Activated CD8-positive, alpha-beta memory T cell treated with anti-CD3 and anti-CD28 coated beads, Interleukin-2, amount 10 ng/mL, durations not matched to agents 7 days and 5 days (primary cell): ENCODE measurements around the gene ANK3. TPM values are rescaled to one million over a fixed set of nuclear protein-coding genes. Genes with fewer than 3 reads are reported as not detected.

Experiments
- ATAC-seq: fragments of 150-1000 bp; cut with Tn5 transposase; one replicate; pipeline ENCODE4 v1.10.0; 2021; ENCODE audit warnings: moderate library complexity
- CTCF ChIA-PET: fragments of 350-600 bp; sonication (Branson Sonifier 250); formaldehyde crosslinking; loops from one replicate; lab custom pipeline; 2021; ENCODE audit warnings: antibody characterized with exemption; lab: Charles Lee
- DNase-seq: peaks from one replicate; pipeline ENCODE4 v3.0.0-alpha.2; 2020
- H3K27ac Mint-ChIP-seq: one replicate; pipeline ENCODE4 v1.8.0; 2021; ENCODE audit warnings: mild to moderate bottlenecking, mixed read lengths
- H3K27me3 Mint-ChIP-seq: one replicate; pipeline ENCODE4 v1.8.0; 2021; ENCODE audit warnings: mixed read lengths
- H3K36me3 Mint-ChIP-seq: one replicate; pipeline ENCODE4 v1.8.0; 2021; ENCODE audit warnings: mild to moderate bottlenecking, mixed read lengths
- H3K4me1 Mint-ChIP-seq: one replicate; pipeline ENCODE4 v1.8.0; 2021; ENCODE audit warnings: mixed read lengths
- H3K4me3 Mint-ChIP-seq: one replicate; pipeline ENCODE4 v1.8.0; 2021; ENCODE audit warnings: mild to moderate bottlenecking, moderate library complexity, mixed read lengths
- H3K9me3 Mint-ChIP-seq: one replicate; pipeline ENCODE4 v1.8.0; 2022; ENCODE audit warnings: low read depth, mixed read lengths
- total RNA-seq, 2 experiments: library from RNA; stranded (reverse); gene quantifications; one replicate each; pipeline ENCODE4 v1.2.3, GENCODE V29; 2021

ANK3 gene
- total RNA-seq, 2 experiments from 2014 or later = 2.9 to 10.6 TPM

DNA sequence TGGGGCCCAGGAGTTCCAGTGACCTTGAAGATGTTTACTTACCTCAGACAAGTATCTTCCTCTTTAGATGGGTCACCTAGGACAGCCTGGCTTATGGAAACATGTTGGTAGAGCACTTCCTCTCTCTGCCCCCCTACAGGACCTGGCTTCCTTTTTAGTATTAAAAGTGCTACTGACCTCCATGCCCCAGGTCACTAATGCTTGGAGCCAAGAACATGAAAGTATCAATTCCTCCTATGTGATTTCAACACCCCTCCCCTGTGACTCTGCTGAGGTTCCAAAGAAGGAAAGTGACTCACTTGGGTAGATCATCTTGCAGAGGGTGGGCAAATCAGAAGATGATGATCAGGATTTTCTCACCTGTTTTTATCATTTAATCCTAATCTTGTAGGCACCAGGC lies 358.0 kb downstream of the ANK3 start:
- no peak for DNase-seq
- Mint-ChIP-seq H3K4me3 (no peak overlapping the region), H3K4me1 (peaks cover 2% of the 10 kb centered on the region), H3K27ac (no peak overlapping the region), H3K36me3 (no peaks in the 10 kb centered on the region), H3K27me3 (peaks cover 7% of the 10 kb centered on the region), H3K9me3 (no peaks in the 10 kb centered on the region)
- CTCF ChIA-PET = interaction anchor here (0.6 to 1.9 kb wide), 6 partner anchors 35 to 603 kb away, joined by 3 to 8 read pairs (median 4); no protein-coding TSS in a partner anchor
- ATAC-seq = no peak

DNA sequence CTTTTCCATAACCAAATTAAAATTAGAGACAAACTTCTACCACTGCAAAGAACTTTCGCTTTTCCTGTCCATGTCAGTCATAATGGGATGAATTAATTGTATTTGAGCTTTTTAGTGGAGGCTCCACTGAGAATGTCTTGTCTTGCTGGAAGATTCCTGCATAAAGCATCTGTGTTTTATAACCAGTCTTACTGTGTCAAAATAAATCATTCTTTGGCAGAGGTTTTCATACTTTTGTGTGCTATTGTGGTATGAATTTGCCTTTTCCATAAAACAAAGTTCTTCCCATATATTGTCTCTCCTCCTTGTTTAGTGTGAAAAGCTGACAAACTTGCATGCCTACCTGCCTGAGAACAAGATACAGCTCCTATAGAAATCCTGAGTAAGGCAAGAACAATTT lies 358.5 kb downstream of the ANK3 start:
- H3K9me3 Mint-ChIP-seq = no peaks in the 10 kb centered on the region
- H3K4me1 Mint-ChIP-seq = peaks cover 2% of the 10 kb centered on the region
- H3K4me3 Mint-ChIP-seq = no peak overlapping the region
- ATAC-seq = no peak
- H3K27me3 Mint-ChIP-seq = peaks cover 6% of the 10 kb centered on the region
- no peaks in the 10 kb centered on the region for H3K36me3 Mint-ChIP-seq
- no peak for DNase-seq
- no peak overlapping the region for H3K27ac Mint-ChIP-seq
- CTCF ChIA-PET = interaction anchor here (0.7 to 1.9 kb wide), 3 partner anchors 166 to 408 kb away, joined by 3 to 8 read pairs (median 4); no protein-coding TSS in a partner anchor

GRCh38 chr10:60029475-60029874 lies 360.2 kb downstream of the ANK3 start:
- DNase-seq (no peak), ATAC-seq (no peak)
- Mint-ChIP-seq H3K4me3 (no peak overlapping the region), H3K4me1 (peaks cover 2% of the 10 kb centered on the region), H3K27me3 (peaks cover 8% of the 10 kb centered on the region), H3K36me3 (no peaks in the 10 kb centered on the region), H3K27ac (no peak overlapping the region), H3K9me3 (no peaks in the 10 kb centered on the region)
- CTCF ChIA-PET = interaction anchor here (1.9 kb wide), 1 partner anchor 165 kb away, joined by 4 read pairs; no protein-coding TSS in a partner anchor

- ATAC-seq (no peak), DNase-seq (no peak)
- H3K27ac Mint-ChIP-seq = no peak overlapping the region
- peaks cover 5% of the 10 kb centered on the region for H3K27me3 Mint-ChIP-seq
- no peak overlapping the region for H3K4me3 Mint-ChIP-seq
- no peaks in the 10 kb centered on the region for H3K9me3 Mint-ChIP-seq
- H3K36me3 Mint-ChIP-seq = no peaks in the 10 kb centered on the region
- CTCF ChIA-PET = interaction anchor here (0.6 to 1.1 kb wide), 2 partner anchors 73 to 163 kb away, joined by 3 to 5 read pairs; no protein-coding TSS in a partner anchor
- H3K4me1 Mint-ChIP-seq = peaks cover 2% of the 10 kb centered on the region
These were observed 361.6 kb downstream of the ANK3 start for GRCh38 chr10:60028081-60028480.

DNA sequence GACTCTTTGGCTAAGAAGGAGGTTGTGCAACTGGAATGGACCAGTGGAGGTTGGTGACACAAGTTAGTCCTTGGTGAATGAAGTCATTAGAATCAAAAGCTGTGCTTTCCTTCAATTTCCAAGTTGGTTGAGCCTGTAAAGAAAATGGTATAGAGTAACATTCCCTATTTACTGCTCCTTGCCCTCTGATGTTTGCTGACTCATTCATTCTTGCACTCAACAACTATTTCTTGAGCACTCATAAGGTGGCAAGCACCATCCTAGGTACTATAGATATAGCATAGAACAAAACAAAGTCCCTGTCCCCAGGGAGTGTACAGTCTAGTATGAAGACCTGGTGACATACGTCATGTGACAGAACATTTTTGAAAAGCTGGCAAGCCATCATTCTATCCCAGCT lies 364.4 kb downstream of the ANK3 start:
- H3K4me1 Mint-ChIP-seq = no peaks in the 10 kb centered on the region

DNA sequence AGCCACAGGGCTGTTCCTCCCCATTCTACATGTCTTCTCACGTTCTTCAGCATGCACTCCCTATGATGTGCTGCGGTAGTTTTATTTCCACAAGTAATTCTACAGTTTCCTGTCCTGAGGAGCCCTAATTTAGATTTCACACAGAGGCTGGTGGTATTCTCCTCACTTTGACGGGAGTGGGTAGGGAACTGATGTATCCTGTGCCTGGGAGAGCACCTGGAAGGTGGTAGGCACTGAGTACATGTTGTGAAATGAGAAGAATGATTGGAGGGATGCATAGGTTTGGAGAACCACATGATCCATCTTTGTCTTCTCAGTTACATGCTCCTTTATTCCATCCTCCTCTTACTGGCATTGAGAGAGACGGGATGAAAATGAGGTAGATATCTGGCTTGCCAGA lies 365.2 kb downstream of the ANK3 start:
- no peaks in the 10 kb centered on the region for H3K36me3 Mint-ChIP-seq
- H3K27me3 Mint-ChIP-seq = peaks cover 5% of the 10 kb centered on the region
- no peaks in the 10 kb centered on the region for H3K4me1 Mint-ChIP-seq
- ATAC-seq (no peak), DNase-seq (no peak)
- H3K9me3 Mint-ChIP-seq = no peaks in the 10 kb centered on the region
- CTCF ChIA-PET = no interaction called here
- H3K4me3 Mint-ChIP-seq = no peak overlapping the region
- no peak overlapping the region for H3K27ac Mint-ChIP-seq

More for the DNA sequence above, 364.4 kb downstream of the ANK3 start:
- peaks cover 5% of the 10 kb centered on the region for H3K27me3 Mint-ChIP-seq
- CTCF ChIA-PET = no interaction called here
- H3K27ac Mint-ChIP-seq = no peak overlapping the region
- no peak for DNase-seq
- no peak for ATAC-seq
- H3K9me3 Mint-ChIP-seq = no peaks in the 10 kb centered on the region
- no peak overlapping the region for H3K4me3 Mint-ChIP-seq
- H3K36me3 Mint-ChIP-seq = no peaks in the 10 kb centered on the region

- no peak overlapping the region for H3K27ac Mint-ChIP-seq
- no peaks in the 10 kb centered on the region for H3K4me1 Mint-ChIP-seq
- DNase-seq (no peak), ATAC-seq (no peak)
- peaks cover 5% of the 10 kb centered on the region for H3K27me3 Mint-ChIP-seq
- no peak overlapping the region for H3K4me3 Mint-ChIP-seq
- no peaks in the 10 kb centered on the region for H3K36me3 Mint-ChIP-seq
- CTCF ChIA-PET = no interaction called here
- no peaks in the 10 kb centered on the region for H3K9me3 Mint-ChIP-seq
These were observed 366.4 kb downstream of the ANK3 start for GRCh38 chr10:60023155-60023877.

GRCh38 chr10:60021361-60021760 lies 368.3 kb downstream of the ANK3 start:
- no peak for ATAC-seq
- Mint-ChIP-seq H3K4me3 (no peak overlapping the region), H3K4me1 (no peaks in the 10 kb centered on the region), H3K27ac (no peak overlapping the region), H3K36me3 (no peaks in the 10 kb centered on the region), H3K9me3 (no peaks in the 10 kb centered on the region), H3K27me3 (peaks cover 5% of the 10 kb centered on the region)
- CTCF ChIA-PET = no interaction called here
- DNase-seq = no peak

GRCh38 chr10:60016794-60017193 lies 372.9 kb downstream of the ANK3 start:
- DNase-seq (no peak), ATAC-seq (no peak)
- CTCF ChIA-PET = no interaction called here
- H3K27ac Mint-ChIP-seq = no peak overlapping the region
- H3K27me3 Mint-ChIP-seq = peaks cover 11% of the 10 kb centered on the region
- H3K36me3 Mint-ChIP-seq = no peaks in the 10 kb centered on the region
- H3K9me3 Mint-ChIP-seq = no peaks in the 10 kb centered on the region
- H3K4me1 Mint-ChIP-seq = no peaks in the 10 kb centered on the region
- H3K4me3 Mint-ChIP-seq = no peak overlapping the region

- Mint-ChIP-seq H3K4me1 (no peaks in the 10 kb centered on the region), H3K27ac (no peak overlapping the region), H3K4me3 (no peak overlapping the region), H3K36me3 (no peaks in the 10 kb centered on the region), H3K9me3 (no peaks in the 10 kb centered on the region), H3K27me3 (peaks cover 29% of the 10 kb centered on the region)
- CTCF ChIA-PET = no interaction called here
- no peak for ATAC-seq
- no peak for DNase-seq
These were observed 379.8 kb downstream of the ANK3 start for GRCh38 chr10:60009710-60010383.

GRCh38 chr10:60009276-60009675 lies 380.4 kb downstream of the ANK3 start:
- DNase-seq (no peak), ATAC-seq (no peak)
- Mint-ChIP-seq H3K36me3 (no peaks in the 10 kb centered on the region), H3K4me3 (no peak overlapping the region), H3K27ac (no peak overlapping the region), H3K4me1 (no peaks in the 10 kb centered on the region), H3K9me3 (no peaks in the 10 kb centered on the region), H3K27me3 (peaks cover 29% of the 10 kb centered on the region)
- CTCF ChIA-PET = no interaction called here

DNA sequence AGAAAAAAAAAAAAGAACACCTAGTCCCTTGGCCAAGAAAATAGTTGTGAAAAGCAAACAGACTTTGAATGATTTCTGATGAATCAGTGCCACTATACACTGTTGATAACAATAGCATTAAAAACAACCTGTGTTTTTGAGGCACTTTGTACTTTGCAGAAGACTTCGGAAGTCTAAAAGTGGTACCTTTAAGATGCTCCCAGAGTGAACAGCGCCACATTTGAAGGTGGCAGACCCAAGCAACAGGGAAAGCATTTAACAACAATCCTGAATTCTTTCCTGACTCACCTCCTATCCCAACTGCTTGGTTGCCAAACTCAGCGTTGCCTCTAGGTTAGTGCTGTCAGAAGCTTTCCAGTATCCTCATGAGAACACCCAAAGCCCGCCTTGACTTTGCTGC lies 380.9 kb downstream of the ANK3 start:
- no peaks in the 10 kb centered on the region for H3K36me3 Mint-ChIP-seq
- CTCF ChIA-PET = no interaction called here
- no peak for DNase-seq
- no peaks in the 10 kb centered on the region for H3K4me1 Mint-ChIP-seq
- ATAC-seq = no peak
- no peaks in the 10 kb centered on the region for H3K9me3 Mint-ChIP-seq
- peaks cover 29% of the 10 kb centered on the region for H3K27me3 Mint-ChIP-seq
- no peak overlapping the region for H3K27ac Mint-ChIP-seq
- H3K4me3 Mint-ChIP-seq = no peak overlapping the region

GRCh38 chr10:60006062-60006461 lies 383.6 kb downstream of the ANK3 start:
- DNase-seq (no peak), ATAC-seq (no peak)
- Mint-ChIP-seq H3K27ac (no peak overlapping the region), H3K9me3 (no peaks in the 10 kb centered on the region), H3K27me3 (peaks cover 16% of the 10 kb centered on the region), H3K36me3 (no peaks in the 10 kb centered on the region), H3K4me3 (no peak overlapping the region), H3K4me1 (no peaks in the 10 kb centered on the region)
- CTCF ChIA-PET = no interaction called here
